Prostate gland (tissue), 2 donors: ENCODE results near the gene MAP6. TPM values are rescaled to one million over a fixed set of nuclear protein-coding genes. Genes with fewer than 3 reads are reported as not detected.

Experiments used
- DNase-seq: peaks from one replicate; pipeline ENCODE4 v3.0.0-alpha.2; 2019; ENCODE audit warnings: low spot score
- H3K27ac ChIP-seq, 2 donors: fragments of 200-600 bp; sonication (generic); 2 replicates each; pipeline ENCODE4 v1.5.1; 2017 to 2019
- H3K27me3 ChIP-seq: fragments of 200-600 bp; sonication (generic); replicated peaks from 2 replicates; pipeline ENCODE4 v1.5.1; 2019; ENCODE audit not compliant: insufficient read depth
- H3K36me3 ChIP-seq, 2 donors: fragments of 200-600 bp; sonication (generic); 1 replicate in 1 of 2; 2 replicates in 1 of 2; pipeline versions ENCODE4 v1.5.1 to v1.8.1; 2017 to 2019
- H3K4me1 ChIP-seq: fragments of 200-600 bp; sonication (generic); replicated peaks from 2 replicates; pipeline ENCODE4 v1.5.1; 2019
- H3K4me3 ChIP-seq, 2 donors: fragments of 200-600 bp; sonication (generic); 2 replicates each; pipeline ENCODE4 v1.5.1; 2017 to 2019
- H3K9me3 ChIP-seq: fragments of 200-600 bp; sonication (generic); 2 replicates; pipeline ENCODE4 v1.5.1; 2017
- POLR2A ChIP-seq: fragments of 450-650 bp; IDR thresholded peaks from one replicate; pipeline ENCODE4 v1.6.1; 2016; ENCODE audit warnings: antibody characterized with exemption, mild to moderate bottlenecking
- POLR2AphosphoS5 ChIP-seq: sonication (generic); formaldehyde crosslinking; IDR thresholded peaks from one replicate; pipeline ENCODE4 v1.6.1; 2017; ENCODE audit warnings: antibody characterized with exemption
- WGBS: methylation state at CpG from one replicate; pipeline ENCODE4 v1.1.5; 2018; 5-methylcytosine and 5-hydroxymethylcytosine counted together
- intact Hi-C: fragments of 100-400 bp; cut with DNase I; formaldehyde crosslinking; loops from one replicate; pipeline ENCODE4 v1.14.2; 2022
- total RNA-seq, 2 donors: library from RNA; depleted of rRNA; stranded (reverse); fragments of >200 nt; gene quantifications; one replicate each; pipeline ENCODE4 v1.1.0, GENCODE V29; 2016
- TF ChIP-seq, protein P1 (sequence below), 4 experiments: fragments of 200-600 bp in 2 of 4; fragments of 450-650 bp in 2 of 4; sonication (generic) in 2 of 4; IDR thresholded peaks; 1 replicate in 3 of 4; 2 replicates in 1 of 4; pipeline ENCODE4 v1.5.1; 2016 to 2019; ENCODE audit warnings: antibody characterized with exemption in 4 of 4, mild to moderate bottlenecking in 2 of 4, moderate library complexity in 2 of 4

MAP6 gene
- total RNA-seq, 2 donors from 2014 or later = 15.8 to 21.5 TPM

DNA sequence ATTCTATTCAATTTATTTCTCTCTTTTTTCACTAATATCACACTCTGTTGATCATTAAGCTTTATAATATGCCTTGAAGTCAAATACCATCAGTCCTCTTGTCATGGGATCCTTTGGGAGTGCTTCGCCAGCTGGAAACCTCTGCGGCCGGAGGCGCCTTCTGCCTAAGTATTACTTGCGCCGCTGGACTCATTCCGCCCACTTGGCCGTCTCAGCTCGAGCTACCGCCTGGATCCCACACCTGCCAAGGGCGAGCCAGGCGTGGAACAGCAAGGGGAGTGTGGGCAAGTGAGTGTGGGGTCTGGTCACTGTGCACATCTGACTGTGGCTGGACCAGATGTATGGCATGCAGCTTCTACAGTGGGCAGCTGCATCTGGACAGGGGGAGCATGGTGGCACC lies 9.1 kb upstream of the MAP6 start:
- Histone ChIP-seq H3K27ac (no peak overlapping the region), H3K27me3 (no peaks in the 10 kb centered on the region), H3K4me3 (no peak overlapping the region), H3K36me3 (no peaks in the 10 kb centered on the region), H3K4me1 (no peaks in the 10 kb centered on the region), H3K9me3 (no peaks in the 10 kb centered on the region)
- DNase-seq = no peak
- 71% methylated on average over 12 of the region's 12 CpGs for WGBS
- intact Hi-C loops = no loop called here
- TF ChIP-seq, protein P1, sequence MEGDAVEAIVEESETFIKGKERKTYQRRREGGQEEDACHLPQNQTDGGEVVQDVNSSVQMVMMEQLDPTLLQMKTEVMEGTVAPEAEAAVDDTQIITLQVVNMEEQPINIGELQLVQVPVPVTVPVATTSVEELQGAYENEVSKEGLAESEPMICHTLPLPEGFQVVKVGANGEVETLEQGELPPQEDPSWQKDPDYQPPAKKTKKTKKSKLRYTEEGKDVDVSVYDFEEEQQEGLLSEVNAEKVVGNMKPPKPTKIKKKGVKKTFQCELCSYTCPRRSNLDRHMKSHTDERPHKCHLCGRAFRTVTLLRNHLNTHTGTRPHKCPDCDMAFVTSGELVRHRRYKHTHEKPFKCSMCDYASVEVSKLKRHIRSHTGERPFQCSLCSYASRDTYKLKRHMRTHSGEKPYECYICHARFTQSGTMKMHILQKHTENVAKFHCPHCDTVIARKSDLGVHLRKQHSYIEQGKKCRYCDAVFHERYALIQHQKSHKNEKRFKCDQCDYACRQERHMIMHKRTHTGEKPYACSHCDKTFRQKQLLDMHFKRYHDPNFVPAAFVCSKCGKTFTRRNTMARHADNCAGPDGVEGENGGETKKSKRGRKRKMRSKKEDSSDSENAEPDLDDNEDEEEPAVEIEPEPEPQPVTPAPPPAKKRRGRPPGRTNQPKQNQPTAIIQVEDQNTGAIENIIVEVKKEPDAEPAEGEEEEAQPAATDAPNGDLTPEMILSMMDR (IDR thresholded peaks at IDR 0.05) = no peak
- no peak for TF ChIP-seq POLR2A

DNA sequence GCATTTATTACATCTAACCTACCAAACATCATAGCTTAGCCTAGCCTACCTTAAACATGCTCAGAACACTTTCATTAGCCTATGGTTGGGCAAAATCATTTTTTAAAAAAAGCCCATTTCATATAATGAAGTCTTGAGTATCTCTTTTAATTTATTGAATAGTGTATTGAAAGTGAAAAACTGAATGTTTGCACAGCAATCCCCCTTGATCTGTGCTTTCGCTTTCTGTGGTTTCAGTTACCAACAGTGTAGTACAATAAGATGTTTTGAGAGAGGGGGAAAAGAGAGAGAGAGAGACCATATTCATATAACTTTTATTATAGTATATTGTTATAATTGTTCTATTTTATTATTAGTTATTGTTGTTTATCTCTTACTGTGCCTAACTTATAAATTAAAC lies 8.4 kb upstream of the MAP6 start:
- no peak for DNase-seq
- Histone ChIP-seq H3K27ac (no peak overlapping the region), H3K36me3 (no peaks in the 10 kb centered on the region), H3K4me1 (no peaks in the 10 kb centered on the region), H3K27me3 (no peaks in the 10 kb centered on the region), H3K9me3 (no peaks in the 10 kb centered on the region), H3K4me3 (no peak overlapping the region)
- WGBS = 79% methylated on average over 1 of the region's 1 CpG
- TF ChIP-seq POLR2AphosphoS5 (no peak), POLR2A (no peak)
- TF ChIP-seq, protein P1 (IDR thresholded peaks at IDR 0.05) = no peak
- intact Hi-C loops = no loop called here

DNA sequence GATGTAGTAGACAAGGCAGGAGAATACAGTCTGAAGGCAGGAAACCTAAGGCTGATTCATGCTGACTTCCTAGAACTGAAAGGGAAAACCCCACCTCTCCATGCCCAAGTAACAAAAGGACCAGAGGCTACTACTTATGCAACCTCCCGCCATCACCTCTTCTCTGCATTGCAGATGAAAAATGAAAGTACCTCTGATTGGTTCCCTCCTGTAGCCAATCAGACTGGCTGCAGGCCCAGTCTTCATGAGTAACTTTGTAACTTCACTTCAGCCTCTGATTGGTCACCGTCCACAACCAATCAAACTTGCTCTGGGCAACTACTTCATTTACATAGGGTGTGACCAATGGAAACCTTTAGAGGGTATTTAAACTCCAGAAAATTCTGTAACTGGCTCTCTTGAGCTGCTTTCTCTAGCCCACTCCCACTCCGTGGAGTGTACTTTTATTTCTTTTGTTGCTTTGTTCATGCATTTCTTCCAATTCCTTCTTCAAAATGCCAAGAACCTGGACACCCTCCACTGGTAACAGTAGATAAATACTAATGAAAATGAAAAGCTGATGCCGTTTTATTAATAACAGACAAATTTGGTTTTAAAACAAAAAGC lies 5.2 kb upstream of the MAP6 start:
- no peaks in the 10 kb centered on the region for H3K36me3 ChIP-seq
- no peaks in the 10 kb centered on the region for H3K4me1 ChIP-seq
- H3K9me3 ChIP-seq = no peaks in the 10 kb centered on the region
- DNase-seq = no peak
- intact Hi-C loops = no loop called here
- no peak for TF ChIP-seq POLR2A
- TF ChIP-seq POLR2AphosphoS5 = no peak
- TF ChIP-seq, protein P1 (IDR thresholded peaks at IDR 0.05) = no peak
- 93% methylated on average over 4 of the region's 4 CpGs for WGBS
- no peak overlapping the region for H3K27ac ChIP-seq
- H3K27me3 ChIP-seq = no peaks in the 10 kb centered on the region
- H3K4me3 ChIP-seq = no peak overlapping the region

DNA sequence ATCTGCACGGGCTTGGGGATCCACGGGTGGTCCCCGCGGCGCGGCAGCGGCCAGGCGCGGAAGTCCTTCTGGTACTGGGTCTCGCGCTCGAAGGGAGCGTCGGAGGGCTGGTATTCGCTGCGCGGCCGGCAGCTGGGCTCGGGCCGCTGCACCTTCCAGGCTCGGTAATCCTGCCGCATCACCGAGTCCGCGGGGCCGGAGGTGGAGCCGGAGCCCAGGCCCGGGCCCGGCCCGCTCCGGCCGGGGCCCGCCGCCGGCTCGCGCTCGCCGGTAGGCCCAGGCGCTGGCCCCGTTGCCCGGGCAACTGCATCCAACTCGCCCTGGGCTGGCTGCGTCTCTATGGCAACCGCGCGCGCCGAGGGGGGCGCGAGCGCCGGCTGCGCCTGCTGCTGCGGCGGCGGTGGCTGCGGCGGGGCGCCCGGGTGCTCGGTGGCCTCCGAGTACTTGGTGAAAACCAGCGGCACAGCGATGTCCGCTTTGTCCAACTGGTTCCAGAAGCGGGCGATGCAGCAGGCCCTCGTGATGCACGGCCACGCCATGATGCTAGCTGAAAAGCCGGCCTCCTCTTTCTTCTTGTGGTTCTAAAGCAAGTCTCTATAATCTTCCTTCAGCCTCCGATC lies 897 bp downstream of the MAP6 start:
- TF ChIP-seq, protein P1 (IDR thresholded peaks at IDR 0.05) = no peak
- no peak for TF ChIP-seq POLR2AphosphoS5
- no peak for TF ChIP-seq POLR2A
- H3K36me3 ChIP-seq = no peaks in the 10 kb centered on the region
- intact Hi-C loops = loop anchor here (10.0 kb wide), 1 partner anchor 83 kb away; no protein-coding TSS in a partner anchor
- H3K27me3 ChIP-seq = no peaks in the 10 kb centered on the region
- H3K4me3 ChIP-seq = peak overlapping the region; percentile 49 to 54
- peak; percentile 26 for DNase-seq
- peak overlapping the region; percentile 70 for H3K27ac ChIP-seq
- no peaks in the 10 kb centered on the region for H3K4me1 ChIP-seq
- under 1% methylated on average over 66 of the region's 73 CpGs for WGBS
- no peaks in the 10 kb centered on the region for H3K9me3 ChIP-seq

DNA sequence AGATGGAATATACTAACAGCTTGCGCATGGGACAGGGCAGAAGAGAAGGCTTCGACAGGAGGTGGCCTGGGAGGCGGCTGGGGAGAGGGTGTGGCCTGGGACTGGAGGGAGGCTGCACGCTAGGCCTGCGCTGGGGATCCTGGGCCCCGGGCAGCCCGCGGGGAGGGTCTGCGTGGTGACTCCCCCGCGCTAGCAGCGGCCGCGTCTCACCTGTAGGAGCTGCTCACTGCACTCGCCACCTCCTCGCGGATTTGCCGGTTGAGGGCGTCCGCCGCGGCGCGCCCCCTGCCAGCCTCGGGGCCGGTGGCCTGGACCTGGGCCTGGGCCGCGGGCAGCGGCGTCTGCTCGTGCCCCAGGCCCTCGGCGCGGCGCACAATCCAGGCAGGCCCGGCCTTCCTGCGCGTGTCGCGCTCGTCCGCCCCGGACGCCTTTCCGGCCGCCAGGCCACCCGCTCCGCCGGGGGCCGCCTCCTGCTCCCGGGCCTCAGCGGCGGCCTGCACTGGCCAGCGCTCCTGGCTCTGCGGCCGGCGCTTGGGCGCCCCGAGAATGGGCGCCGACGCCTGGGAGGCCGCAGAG lies 1.5 kb downstream of the MAP6 start:
- Histone ChIP-seq H3K36me3 (no peaks in the 10 kb centered on the region), H3K9me3 (no peaks in the 10 kb centered on the region), H3K4me1 (no peaks in the 10 kb centered on the region), H3K4me3 (peak overlapping the region; percentile 49 to 54), H3K27me3 (no peaks in the 10 kb centered on the region), H3K27ac (peak overlapping the region; percentile 70)
- intact Hi-C loops = loop anchor here (10.0 kb wide), 1 partner anchor 83 kb away; no protein-coding TSS in a partner anchor
- 3% methylated on average over 33 of the region's 63 CpGs for WGBS
- TF ChIP-seq, protein P1 (IDR thresholded peaks at IDR 0.05) = peak in 2 of 4 experiments; percentile 5 to 22
- TF ChIP-seq POLR2AphosphoS5 = no peak
- peak; percentile 20 for DNase-seq
